Sigmoid colon (tissue), 4 donors: ENCODE results near the gene ODF4.
"Not testable (repeated sequence)": the region's sequence is repeated elsewhere in the genome, so short reads cannot be mapped to it uniquely, and the experiment has no call there.

ENCODE experiments used
- CTCF ChIP-seq, 4 experiments: fragments of 450-650 bp in 3 of 4; fragments of 200-600 bp in 1 of 4; IDR thresholded peaks; one replicate each; pipeline ENCODE4 v1.5.1; 2016 to 2019; ENCODE audit warnings: antibody characterized with exemption in 4 of 4, mild to moderate bottlenecking in 3 of 4, moderate library complexity in 2 of 4
- EP300 ChIP-seq, 4 donors: sonication (generic); formaldehyde crosslinking; IDR thresholded peaks; one replicate each; pipeline ENCODE4 v1.6.1; 2017; ENCODE audit warnings: antibody characterized with exemption in 4 of 4
- POLR2A ChIP-seq, 2 donors: fragments of 450-650 bp; IDR thresholded peaks; one replicate each; pipeline ENCODE4 v1.6.1; 2016; ENCODE audit warnings: antibody characterized with exemption in 2 of 2, mild to moderate bottlenecking in 2 of 2, moderate library complexity in 2 of 2
- POLR2AphosphoS5 ChIP-seq, 4 donors: sonication (generic); formaldehyde crosslinking; IDR thresholded peaks; one replicate each; pipeline ENCODE4 v1.6.1; 2017; ENCODE audit warnings: antibody characterized with exemption in 4 of 4

GRCh38 chr17:8394497-8394896 is 54.9 kb downstream of the ODF4 start:
- TF ChIP-seq CTCF, EP300, POLR2AphosphoS5, POLR2A (IDR thresholded peaks at IDR 0.05): not testable (repeated sequence)
